Measurements from ENCODE around the gene ESPN.
A peak's percentile ranks its signal among the peaks of the same experiment; 100 is the strongest.

Gene ESPN

DNA sequence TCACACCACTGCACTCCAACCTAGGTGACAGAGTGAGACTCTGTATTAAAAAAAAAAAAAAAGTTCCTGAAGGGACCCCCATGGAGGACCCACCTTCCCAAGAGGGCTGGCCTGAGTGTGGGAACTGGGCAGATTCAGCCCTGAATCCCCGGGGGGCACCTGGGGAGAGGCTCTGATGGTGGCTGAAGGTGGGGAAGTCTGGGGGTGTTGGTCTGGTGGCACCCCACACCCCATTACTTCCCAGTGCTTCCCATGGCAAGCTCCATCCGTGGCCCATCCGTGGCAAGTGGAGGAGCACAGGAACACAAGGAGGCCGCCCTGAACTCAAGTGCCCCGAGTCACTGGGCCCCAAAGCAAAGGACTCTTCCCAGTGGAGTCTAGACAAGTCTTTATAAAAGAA is 42.2 kb downstream of the ESPN start:
- DNase-seq, result no peak

DNA sequence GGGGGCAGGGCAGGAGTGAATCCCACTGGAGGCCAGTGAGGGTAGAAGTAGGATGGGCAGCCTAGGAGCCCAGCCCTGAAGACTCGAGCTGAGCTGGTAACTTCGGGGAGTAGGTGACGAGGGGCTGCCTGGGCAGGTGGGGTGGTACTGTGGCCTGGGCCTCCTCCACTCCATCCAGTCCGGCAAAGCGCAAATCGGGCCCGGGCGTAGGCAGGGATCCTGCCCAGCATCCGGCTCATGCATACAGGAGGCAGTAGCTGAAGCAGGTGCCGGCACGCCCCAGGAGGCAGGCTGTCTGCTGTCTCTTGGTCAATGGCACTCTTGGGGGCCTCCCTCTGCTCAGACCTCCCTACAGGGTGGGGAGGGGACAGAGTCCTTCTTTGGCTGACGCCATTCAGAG is 42.6 kb downstream of the ESPN start:
- no peak for DNase-seq

DNA sequence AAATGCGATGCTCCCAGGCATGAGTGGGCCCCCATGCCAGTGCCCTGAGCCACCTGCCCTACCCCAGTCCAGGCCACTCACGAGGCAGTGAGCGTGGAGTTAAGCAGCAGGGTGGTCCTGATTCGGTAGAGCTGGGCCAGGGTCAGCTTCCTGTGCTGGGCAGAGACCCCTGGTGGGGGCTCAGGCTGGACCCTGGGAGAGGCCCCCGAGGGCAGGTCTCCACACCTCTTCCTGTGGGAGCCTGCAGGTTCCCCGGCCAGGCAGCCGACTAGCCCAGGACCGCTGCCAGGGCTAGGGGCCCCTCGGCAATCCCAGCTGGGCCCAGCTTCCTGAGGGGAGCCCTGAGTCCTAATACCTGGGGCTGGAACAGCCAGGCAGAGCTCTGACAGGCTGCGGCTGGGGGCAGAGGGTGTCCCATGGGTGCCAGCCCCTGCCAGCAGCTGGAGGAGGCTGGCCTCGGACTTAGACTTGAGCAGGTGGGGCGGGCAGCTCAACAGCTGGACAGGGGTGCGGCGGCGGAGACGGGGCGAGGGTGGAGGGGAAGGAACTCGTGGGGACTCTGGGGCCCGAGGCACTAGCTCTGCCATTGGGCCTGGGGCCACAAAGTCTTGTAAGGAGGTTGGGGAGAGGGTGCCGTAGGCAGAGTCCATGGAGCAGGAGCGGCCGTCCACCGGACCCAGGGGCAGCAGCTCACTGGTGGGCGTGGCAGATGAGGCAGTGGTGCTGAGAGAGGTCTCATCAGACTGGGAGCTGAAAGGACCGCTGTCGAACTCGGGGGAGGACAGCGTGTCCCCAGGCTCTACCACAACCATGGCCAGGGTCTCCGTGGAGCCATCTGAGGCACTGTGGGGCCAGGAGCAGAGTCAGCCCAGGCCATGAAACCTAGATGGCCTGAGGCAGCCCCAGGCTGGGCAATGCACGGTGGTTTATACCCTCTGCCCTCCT is 43.4 kb downstream of the ESPN start:
- no peak for DNase-seq

DNA sequence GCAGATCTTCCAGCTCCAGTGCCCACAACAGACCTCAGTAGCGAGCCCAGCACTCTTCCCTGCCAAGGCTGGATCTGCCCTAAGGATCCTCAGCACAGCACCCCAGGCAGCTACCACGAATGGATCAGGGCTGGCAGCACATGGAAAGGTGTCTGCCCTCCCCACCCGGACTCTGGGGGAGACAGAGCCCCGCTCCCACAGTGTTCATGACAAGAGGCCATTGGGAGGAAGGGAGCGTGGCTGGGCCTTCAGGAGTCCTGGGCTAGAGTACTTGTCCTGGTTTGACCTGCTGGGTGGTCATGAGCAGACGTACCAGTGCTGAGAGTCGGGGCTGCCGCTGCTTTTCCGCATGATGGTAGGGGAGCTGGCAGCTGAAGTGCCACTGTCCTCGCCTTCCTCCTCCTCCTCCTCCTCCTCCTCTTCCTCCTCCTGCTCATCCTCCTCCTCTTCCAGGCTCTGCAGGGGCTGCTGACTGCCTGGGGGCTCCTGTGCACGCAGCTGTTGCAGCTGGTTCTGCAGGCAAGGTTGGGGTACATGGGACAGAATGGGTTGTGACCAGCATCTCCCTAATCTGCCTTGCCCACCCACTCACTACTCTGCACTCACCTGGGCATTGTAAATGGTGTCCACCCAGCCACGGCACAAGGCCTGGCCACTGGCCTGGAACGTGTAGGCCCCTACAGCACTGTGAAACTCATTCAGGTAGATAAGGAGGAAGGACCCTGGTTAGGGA is 44.3 kb downstream of the ESPN start:
- no peak for DNase-seq

DNA sequence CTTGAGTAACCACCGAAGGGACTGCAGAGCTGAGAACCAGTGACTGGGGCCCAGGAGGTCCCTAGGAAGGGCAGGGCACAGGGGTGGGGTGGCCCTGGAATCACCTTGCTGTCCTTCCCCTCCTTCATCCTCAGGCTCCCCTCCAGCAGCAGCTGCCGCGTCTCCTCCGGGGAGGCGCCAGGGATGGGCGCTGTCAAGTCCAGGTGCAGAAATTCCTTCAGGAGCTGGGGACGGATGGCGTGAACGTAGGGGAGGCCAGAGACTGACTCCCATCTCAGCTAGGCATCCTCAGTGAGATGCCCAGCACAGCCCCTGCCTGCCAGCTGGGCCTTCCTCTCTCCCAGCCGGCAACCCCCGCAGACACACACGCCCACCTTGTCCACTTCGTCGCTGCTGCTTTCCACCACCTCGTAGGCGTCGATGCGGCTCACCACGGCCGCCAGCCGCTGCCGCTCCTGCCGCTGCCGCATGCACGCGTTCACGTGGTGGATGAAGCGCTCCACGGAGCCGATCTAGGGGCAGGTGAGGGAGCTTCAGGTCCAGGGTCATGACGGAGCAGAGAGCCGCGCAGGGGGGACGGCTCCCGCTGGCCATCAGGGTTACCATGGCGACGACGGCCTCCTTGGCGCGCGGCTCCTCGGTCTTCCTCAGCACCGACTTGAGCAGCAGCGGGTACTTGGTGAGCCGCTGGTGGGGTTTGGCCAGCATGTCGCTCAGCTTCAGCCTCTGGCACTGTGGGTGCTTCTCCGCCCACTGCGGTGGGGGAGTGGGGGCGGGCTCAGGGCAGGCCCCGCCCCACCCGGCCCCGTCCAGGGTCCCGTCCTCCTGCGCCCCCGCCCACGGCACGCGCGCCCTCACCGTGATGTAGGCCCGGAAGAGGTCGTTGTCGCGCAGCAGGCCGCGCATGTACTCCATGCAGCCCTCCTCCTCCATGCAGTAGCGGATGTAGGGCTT is 45.8 kb downstream of the ESPN start:
- DNase-seq, result no peak

DNA sequence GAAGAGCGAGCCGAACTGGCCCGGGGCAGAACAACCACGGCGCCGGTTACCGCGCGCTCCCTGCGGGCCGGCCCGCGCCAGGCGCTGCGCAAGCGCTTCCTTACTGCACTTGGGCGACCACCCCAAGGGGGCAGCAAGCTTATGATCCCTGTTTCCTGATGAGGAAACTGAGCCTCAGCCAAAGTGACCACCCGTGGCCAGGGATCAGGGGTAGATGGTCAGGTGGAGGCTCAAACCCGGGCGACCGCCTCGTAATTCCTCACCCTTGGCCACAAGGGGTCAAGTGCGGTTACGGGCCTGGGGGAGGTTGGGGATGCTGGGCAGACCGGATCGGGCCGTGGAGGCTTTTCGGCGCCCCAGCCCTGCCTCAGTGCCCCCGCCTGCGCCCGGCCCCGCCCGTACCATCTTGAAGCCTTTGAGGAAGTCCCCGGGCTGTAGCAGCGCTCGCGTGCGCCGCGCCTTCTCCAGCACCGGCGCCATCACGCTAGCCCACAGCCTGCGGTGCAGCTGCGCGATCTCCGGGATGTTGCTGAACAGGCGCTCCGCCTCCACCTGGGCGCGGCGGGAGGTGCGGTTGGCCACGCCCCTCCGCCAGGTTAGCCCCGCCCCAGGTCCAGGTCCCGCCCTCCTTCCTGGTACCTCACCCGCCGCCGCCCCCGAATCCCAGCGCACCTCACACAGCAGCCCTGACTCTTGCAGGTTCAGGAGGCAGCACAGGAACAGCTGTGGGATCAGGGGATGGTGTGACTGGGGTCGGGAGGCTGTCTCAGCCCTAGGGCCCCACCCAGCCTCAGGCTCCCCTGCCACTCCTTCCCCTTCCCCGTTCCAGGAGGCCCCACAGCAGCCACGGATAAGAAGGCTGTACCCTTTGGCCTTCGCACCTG is 46.8 kb downstream of the ESPN start:
- no peak for DNase-seq

DNA sequence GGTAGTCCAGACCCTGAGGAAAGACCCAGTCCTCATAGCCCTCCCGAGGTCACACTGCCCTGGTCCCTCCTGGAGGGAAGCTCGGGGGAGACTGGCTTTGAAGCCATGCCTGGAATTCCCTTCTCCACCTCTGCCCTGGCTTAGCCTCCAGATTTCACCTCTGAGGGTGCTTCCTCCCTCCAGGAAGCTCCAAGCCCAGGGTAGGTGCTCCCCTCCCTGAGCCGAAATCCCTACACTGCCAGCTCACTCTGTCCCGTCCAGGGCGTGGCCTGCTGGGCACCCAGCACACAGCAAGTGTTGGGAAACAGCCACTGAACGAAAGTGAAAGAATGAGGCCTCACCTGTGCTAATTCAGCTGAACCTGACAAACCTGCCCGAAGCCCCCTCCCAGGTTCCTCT is 47.4 kb downstream of the ESPN start:
- no peak for DNase-seq

DNA sequence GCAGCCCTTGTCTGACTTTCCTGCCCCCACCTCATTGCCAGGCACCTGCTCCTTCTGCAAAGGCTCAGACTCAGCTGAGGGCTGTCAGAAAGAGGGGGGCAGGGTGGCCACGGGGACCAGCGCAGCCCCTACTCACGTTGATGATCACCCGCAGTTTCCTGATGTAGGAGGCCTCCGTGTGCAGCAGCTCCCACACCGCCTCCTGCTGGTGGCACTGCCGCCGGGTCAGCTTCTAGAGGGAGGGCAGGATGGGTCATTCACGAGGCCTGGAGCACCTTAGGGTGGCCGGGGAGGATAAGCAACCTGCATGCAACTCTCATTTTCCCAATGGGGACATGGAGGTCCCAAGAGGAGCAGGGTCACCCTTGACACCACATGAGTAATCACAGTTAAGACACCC is 47.8 kb downstream of the ESPN start:
- DNase-seq, result no peak

DNA sequence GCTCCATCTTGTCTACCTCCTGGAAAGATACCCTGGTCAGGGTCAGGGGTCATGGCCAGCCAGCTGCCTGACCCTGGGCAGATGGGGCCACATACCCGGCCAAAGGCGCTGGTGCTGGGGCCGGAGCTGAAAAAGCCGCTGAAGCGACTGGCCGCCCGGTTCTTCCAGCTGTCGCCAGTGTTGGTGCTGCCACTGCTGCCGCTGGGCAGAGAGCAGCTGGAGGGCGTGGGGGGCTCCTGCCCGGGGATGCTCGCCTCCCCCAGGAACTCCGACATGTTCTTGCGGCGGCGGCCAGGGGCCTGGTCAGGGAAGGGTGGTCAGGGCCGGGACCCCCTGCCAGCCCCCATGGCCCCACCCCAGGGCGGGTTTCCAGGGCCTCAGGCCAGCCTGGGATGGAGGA is 48.6 kb downstream of the ESPN start:
- DNase-seq, result no peak

DNA sequence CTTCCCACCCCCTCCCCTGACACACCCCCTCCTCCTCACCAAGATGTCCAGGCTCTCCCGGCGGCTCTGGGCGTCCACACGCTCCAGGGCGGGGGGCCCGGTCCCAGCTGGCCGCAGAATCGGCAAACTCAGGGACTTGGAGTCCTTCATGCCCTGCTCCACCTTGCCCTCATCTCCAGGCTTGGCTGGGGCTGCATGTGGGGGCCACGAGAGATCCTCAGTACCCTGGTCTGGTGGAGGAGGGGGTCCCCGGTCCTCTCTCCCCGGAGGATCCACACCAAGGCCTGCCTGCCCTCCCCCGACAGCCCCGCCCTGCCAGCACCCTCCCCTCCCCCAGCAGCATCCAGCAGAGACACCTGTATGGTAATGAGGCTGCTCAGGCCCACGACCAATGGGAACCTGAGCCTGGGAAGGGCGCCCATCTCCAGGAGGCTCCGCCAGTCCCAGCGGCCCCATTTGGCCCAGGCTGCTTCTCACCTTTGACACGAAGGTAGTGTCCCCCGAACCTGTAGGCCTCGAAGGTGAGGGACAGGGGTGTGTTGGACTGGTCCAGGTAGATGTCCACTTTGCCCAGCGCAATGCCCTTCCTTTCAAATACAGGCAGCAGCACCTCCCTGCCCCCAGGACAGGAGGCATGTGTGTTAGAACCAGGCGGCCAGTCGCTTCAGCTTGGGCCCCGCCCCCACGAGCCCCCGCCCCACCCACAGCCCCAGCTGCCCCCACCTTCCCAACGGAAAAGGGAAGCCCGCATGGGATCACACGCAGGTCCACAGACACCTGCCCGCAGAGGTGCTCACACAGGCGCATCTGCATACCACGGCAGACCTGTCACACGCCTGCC is 49.6 kb downstream of the ESPN start:
- DNase-seq, result no peak

DNA sequence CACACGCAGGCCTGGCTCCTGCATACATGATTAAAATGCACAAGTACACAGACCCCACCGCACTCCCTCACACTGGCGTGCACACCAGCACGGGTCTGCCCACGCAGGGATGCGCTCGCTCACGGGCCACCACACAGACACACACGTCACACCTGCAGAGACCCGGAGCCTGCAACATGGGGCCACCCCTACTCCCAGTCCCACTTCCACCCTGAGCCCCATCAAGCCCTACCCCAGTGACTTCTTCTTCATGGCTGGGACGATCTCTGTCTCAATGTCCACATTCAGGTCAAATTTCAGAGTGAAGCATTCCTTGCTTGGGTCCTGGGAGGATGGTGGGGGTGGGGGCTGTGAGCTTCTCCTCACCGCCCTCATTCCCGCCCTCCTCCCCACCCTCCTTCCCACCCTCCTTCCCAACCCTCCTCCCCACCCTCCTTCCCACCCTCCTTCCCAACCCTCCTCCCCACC is 50.3 kb downstream of the ESPN start:
- no peak for DNase-seq

DNA sequence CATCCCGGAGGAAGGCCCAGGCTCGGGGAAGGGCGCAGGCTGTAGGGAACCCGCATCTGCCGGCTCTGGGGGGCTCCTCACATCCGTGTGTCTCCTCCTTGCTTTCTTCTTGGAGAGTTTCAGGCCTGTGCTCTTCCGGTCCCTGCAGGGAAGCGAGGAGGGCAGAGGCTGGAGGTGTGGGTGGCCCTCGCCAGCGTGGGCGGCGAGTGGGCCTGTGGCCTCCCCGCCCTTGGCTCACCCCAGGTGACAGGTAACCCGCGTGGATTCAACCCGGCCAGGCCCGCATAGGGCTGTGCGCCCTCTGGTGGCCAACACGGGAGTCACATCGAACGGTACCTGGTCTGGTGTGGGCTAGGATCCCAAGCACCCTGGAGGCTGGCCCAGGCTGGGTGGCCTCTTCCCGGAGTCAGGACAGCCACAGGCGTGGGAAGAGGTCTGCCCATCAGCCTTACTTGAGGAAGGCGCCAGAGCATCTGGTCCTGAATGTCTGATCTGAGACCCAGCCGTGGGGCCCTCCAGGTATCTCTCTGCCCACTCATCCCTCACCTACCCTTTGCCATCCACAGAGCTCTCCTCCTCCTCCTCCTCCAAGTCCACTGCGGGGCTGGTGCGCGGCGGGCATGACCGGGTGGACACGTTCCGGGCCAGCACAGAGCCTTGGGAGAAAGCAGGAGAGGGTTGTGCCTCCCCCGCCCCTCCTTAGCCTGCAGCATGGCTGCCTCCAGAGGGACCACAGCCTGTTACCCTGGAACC is 51.0 kb downstream of the ESPN start:
- peak; percentile 60 to 77 (median 71) for DNase-seq

DNA sequence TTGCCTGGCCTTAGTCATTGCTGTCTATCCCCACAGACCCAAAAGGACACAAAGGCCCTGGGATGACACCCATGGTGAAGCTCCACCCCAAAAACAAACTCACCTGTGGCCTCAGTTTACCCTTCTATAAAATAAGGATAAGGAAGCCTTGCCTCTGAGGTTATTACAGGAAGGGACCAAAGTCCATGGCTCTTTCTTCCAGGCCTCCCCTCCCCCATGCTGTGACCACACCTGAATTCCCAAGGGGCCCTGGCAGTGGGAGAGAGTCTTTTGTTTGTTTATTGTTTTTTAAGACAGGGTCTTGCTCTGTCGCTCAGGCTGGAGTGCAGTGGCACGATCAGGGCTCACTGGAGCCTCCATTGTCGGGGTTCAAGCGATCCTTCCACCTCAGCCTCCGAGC is 51.9 kb downstream of the ESPN start:
- no peak for DNase-seq

DNA sequence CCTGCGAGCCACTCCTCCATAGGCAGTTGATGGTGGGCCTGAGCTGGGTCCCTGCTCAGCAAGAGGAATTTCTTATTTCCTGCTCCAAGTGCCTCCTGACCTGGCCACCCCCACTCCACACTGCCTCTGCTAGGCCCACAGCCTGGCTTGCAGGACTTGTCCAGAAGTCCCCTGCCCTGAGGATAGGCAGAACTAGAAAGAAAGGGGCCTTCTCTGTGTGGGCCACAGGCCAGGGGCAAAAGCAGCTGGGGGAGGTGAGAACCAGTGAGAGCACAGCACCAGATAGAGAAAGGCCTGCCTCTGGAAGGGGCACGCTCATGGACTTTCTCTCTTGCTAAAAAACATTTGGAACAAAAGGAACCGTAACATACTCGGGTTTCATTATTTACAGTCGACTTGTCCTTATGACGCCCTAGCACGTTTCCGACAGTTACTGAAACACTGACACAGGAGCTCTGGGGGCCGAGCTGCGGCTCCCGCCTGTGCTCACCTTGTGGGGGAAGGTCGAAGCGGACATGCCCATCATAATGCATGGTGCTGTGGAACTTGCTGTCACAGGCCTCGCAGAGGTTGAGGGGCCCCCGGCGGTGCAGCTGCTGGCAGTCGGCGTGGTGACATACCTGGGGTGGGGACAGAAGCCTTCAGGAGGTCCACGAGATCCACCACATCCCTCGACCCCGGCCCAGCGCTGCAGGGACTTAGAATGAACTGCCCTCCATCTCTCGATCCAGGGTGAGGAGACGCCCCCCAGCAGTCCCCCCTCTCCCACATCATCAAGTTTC is 52.7 kb downstream of the ESPN start:
- no peak for DNase-seq

DNA sequence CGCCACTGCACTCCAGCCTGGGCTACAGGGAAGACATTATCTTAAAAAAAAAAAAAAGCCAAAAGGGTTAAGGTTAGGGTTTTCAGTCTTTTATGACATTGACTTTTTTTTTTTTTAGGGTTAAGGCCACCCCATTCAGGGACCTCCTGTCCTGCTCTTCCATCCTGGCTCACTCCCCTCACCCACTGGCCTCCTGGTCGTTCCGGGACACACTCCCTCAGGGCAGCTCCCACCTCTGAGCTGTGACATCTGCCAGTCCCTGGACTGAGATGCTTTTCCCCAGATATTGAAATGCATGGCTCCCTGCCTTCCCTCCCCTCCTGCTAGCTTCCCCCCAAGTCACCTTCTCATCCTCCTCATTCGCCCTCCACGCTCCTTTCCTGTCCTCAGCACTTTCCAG is 57.2 kb downstream of the ESPN start:
- no peak for DNase-seq

DNA sequence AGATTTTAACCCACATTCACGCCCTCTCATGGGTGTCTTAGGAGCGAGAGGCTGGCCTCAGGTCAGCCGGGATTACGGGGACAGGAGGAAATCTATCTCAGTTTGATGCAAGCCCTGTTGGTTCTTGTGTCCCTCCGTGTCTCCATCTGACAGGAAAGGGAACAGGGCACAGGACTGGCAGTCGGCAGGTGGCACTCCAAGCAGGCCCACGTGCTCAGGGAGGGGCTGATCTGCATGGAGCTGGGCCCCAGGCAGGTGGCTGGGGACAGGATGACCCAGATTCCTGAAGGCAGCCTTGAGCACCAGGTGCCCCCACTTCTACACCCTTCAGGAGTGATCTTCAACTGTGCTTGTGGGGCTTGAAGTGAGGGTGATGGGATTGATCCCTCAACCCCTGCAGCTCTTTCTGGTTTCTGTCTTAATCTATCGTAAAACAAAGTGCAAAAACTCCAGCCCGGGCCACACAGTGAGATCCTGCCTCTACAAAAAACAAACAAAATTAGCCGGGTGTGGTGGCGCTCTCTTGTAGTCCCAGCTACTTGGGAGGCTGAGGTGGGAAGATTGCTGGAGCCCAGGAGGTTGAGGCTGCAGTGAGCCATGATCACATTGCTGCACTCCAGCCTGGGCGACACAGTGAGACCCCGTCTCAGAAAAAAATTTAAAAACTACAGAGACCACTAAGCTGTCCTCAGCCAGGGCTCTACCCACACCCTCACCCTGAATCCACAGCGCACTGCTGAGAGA is 58.6 kb downstream of the ESPN start:
- no peak for DNase-seq

DNA sequence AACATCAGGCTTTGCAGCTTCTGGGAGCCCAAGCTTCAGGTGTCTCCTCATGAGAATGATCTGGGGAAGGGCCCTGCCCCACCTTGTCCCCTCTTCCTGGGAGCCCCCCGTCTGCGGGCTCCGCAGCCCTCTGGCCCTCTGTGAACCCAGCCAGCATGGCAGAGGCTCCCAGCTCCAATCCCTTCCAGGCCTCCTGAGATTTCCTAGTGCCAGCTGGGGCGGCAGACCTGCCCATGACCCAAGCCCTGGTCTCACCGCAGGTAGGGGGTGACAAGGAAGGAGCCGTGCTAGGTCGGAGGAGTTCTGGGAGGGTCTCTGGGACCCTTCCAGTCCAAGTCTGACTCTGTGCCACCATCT is 59.2 kb downstream of the ESPN start:
- no peak for DNase-seq

DNA sequence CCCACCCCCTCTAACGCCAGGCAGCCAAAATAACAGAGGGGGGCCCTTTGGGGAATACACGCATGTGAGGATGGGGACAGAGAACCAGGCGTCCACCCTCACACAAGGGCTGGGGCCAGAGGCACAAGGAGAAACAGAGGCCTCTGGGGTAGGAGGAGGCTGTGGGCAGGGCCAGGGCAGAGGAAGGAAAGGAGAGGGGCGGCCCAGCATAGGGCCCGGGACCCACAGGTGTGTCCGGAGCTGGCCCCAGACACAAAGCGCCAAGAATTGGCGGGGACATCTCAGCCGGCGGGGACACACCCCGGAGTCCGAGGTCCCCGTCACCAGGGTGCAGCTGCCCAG is 60.2 kb downstream of the ESPN start:
- no peak for DNase-seq
